Measurements from ENCODE around the gene CASZ1.

DNA sequence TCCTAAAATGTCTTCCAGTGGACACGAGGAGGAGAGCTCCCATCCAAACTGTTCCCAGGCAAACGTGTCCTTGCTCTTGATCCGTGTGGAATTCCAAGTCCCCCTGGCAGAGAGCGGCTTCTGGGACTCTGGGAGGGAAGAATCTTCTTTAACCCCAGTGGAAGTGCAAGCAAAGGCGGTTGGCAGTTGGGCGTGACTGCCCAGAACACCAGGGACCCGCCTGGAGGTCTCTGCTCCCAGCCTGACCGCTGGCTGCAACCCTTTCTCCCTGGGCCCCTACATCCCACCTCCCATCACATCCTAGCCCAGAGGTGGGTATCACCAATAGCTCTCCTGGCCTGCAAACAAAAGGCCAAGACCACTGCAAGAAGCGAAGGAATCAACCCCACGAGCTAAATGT, 17.8 kb downstream of the CASZ1 start:
- TF ChIP-seq, protein P1, sequence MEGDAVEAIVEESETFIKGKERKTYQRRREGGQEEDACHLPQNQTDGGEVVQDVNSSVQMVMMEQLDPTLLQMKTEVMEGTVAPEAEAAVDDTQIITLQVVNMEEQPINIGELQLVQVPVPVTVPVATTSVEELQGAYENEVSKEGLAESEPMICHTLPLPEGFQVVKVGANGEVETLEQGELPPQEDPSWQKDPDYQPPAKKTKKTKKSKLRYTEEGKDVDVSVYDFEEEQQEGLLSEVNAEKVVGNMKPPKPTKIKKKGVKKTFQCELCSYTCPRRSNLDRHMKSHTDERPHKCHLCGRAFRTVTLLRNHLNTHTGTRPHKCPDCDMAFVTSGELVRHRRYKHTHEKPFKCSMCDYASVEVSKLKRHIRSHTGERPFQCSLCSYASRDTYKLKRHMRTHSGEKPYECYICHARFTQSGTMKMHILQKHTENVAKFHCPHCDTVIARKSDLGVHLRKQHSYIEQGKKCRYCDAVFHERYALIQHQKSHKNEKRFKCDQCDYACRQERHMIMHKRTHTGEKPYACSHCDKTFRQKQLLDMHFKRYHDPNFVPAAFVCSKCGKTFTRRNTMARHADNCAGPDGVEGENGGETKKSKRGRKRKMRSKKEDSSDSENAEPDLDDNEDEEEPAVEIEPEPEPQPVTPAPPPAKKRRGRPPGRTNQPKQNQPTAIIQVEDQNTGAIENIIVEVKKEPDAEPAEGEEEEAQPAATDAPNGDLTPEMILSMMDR (IDR thresholded peaks at IDR 0.05), result no peak
- TF ChIP-seq POLR2A (IDR thresholded peaks at IDR 0.05) (no peak), POLR2AphosphoS5 (IDR thresholded peaks at IDR 0.05) (no peak)
